NCI-H82 (cell line): ENCODE data around the gene IDI2.

Experiments
- DNase-seq: peaks from one replicate; lab custom pipeline; 2025; lab: John Stamatoyannopoulos, UW

IDI2 gene

DNA sequence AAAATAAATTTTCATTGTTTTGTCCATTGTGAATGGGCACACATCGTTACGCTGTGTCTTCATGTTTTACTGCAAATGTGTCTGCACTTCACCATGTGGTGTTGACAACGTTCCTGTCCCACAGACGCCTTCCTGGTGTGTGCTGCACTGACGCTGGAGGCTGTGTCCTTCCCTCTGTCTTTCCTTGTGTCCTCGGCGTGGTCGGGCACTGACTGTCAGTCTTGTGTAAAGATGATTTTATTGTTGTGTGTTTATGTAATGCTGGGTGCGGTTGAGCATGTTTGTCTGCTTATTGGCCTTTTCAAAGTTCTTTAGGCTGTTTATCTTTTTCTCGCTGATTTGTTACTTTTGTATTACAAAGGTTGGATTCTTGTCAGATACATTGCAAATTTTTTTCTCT is 18.1 kb downstream of the IDI2 start:
- DNase-seq = no peak

DNA sequence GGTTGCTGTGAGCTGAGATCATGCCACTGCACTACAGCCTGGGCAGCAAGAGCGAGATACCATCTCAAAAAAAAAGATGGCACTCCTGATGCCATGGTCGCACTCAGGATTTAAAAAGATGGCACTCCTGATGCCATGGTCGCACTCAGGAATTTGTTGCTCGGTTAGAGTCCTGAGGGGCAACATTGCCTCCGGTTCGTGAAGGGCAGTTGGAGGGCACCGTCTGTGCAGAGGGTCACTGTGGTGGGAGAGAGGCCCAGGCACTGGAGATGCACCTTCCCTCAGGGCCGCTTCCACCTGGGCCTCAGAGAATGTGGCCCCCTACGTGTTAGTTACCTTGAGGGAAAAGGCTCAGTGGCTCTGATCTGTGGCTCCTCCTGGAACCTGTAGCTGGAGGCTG is 19.1 kb downstream of the IDI2 start:
- no peak for DNase-seq

DNA sequence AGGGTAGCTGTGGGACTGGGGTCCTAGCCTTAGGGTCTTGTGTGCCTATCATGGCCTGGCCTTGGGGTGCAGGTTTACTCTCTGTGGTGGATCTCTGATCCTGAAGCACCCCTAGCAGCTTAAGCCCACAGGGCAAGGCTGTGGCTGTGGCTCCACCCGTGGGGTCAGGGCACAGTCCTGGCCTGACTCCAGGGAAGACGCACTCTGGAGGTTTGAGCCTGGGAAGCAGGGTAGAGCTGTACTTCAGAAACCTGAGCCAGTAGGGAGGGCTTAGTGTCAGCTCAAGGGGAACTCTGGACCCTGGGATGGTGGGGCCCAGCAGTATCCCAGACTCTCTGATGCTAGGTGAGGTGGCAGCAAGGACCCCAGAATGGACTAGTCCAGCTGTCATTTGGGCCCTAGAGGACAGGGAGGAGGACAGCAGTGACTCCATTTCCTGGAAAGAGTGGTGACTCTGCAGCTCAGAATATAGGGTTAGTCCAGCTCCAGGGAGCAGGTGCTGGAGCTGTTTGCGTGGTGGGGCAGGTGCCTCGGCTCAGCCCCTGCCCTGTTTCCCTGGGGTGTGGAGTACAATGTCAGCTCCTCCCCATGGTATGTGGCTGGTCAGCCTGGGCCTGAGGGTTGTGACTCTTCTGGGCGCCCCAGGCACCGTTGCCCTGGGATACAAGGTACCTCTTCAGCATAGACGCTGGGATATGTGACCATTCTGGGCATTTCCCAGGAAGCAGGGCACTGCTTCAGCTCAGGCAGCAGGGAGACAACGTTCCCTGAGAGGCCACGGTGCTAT is 21.6 kb downstream of the IDI2 start:
- no peak for DNase-seq

DNA sequence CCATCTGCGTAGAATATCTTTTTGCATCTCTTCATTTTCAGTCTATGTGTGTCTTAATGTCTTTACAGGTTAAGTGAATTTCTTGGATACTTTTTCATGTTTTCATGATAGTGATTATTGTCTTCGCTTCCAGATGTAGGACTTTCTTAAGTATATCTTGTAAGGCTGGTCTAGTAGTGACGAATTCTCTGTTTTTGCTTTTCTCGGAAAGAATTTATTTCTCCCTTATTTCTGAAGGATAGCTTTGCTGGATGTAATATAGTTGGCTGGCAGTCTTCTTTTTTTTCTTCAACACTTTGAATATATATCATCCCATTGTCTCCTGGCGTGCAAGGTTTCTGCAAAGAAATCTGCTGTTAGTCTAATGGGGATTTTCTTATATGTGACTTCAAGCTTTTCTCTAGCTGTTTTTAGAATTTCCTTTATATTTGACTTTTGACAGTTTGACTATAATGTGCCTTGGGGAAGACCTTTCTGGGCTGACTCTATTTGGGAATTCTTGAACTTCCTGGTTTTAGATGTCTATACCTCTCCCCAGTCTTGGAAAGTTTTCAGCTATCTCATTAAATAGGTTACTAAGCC is 23.1 kb downstream of the IDI2 start:
- no peak for DNase-seq

DNA sequence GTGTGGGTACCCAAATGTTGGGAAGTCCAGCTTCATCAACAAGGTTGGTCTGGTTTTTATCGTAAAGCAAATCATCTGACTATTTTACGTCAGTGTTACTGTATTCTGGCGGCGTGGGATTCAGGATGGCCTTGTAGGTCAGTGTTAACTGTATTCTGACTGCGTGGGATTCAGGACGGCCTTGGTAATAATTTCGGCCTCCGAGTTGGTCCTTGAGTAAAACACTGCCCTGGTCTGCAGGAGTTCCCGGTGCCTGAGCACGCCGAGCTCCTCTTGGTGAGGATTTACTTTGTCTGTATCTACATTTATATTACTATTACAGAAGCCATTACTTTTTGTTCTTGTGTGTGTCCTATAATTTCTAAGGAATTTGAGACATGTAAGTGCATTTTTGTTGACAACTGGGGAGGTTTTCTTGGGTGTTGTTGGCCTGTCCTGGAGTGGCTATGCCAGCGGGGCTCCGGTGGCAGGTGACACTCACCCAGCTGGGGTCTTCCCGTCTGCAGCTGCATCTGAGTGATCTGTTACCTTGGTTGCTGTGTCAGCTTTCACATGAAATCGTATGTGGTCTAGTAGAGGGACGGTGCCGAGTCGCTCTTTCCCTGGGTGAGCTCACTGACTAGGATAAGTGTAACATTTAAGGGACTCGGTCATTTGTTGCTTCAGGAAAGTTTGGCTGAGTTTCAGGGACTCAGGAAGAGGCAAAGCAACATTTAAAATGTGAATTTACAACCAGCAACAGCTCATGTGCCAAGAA is 28.2 kb downstream of the IDI2 start:
- no peak for DNase-seq

DNA sequence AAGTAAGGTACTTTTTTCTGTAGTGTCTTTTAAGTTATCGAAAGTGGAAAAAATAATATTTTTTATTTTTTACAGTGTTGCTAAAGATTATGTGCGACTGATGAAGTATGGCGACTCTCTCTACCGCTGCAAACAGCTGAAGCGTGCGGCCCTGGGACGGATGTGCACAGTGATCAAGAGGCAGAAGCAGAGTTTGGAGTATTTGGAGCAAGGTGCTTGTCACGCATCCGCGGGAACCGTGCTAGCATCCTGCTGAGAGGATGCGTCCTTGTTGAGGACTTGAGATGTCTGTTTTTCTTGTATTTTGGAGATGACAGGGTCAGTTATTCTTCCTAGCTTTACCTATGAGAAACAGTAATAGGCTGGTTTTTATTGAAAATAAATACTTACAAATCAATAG is 29.6 kb downstream of the IDI2 start:
- no peak for DNase-seq

DNA sequence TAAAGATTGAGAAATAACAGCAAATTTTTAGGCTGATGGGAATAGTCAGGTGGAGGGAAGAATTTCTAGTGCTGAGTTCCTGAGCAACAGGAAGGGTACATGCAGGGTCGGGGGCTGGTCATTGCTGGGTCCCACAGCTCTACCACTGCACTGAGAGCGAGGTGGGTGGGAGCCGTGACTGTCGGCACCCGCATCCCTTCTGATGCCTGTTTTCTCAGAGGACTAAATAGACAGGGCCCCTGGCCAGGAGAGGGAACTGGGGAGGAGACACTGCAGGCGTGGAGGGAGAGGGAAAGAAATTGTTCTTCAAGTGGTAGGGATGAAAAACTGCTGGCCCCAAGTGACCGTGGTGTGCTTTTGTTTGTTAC is 30.1 kb downstream of the IDI2 start:
- DNase-seq = no peak

DNA sequence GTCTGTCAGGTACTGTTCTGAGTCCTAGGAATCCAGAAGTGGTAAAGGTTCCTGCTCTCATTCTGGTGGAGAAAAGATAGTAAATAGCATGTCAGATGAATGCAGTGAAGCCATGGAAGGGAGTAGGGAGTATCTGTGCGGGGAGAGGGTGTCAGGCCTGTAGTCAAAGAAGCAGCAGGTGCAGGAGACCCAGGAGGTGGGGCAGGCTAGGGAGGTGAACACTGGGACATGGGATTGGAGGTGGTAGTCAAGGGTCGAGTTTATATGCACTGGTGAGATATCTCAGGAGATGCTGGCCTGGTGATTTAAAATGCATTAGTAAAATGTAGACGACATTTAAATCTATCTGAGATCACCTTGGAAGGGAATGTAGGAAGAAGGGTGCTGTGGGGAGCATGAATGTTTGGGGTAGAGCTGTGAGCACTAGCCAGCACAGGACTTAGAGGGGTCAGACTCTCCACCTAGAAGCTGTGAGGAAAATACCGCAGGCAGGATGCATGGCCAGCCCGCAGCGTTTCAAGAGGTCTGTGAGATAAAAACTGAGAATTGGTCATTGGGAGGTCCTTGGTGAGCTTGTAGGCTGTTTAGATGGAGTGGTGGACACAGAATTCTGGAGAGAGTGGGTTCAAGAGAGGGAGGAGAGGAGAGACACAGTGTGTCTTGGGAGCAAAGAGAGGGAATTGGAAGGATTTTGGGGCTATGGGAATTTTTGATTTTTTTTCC is 30.7 kb downstream of the IDI2 start:
- DNase-seq = no peak

DNA sequence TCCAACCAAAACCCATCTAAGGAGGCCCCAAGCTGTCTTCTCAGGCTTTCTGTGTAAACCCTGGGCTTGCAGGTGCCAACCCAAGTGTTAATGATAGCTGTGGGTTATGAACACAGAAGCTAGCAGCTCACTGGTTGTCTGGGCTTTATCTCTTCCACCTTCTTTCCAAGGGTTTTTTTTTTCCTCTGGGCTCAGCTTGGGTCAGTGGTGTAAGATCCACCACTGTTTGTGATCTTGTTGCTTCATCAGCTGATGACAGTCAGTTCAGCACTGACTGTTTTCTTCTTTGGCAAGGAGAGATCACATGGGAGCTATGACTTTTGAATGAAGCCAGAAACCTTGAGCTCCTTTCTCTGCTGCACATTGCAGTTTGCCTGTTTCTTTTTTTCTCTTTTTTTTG is 32.8 kb downstream of the IDI2 start:
- no peak for DNase-seq

DNA sequence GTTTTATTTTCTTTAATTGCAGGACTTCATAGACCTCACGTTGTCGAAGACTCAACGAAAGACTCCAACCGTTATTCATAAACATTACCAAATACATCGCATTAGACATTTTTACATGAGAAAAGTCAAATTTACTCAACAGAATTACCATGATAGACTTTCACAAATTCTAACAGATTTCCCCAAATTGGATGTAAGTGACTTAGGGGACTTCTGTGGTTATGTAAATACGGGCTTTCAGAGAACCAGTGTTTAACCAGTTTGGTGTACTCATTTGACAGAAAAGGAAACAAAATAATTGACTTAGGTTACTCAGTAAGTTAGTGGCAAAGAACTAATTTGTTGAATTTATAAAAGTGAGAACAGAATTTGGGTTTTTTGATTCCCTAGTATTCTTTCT is 33.2 kb downstream of the IDI2 start:
- DNase-seq = no peak

DNA sequence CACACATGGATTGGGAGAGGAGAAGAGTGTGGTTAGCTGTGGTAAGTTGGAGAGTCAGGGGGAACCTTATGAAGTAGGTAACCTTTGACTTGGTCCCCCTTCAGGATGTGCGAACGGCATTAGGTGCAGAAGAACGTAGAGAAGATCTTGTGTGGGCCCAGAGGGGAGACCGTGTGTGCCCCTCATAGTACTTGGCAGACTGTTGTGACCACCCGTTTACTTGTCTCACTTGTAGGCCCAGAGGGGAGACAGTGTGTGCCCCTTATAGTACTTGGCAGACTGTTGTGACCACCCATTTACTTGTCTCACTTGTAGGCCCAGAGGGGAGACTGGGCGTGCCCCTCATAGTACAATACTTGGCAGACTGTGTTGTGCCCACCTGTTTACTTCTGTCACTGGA is 34.9 kb downstream of the IDI2 start:
- no peak for DNase-seq

DNA sequence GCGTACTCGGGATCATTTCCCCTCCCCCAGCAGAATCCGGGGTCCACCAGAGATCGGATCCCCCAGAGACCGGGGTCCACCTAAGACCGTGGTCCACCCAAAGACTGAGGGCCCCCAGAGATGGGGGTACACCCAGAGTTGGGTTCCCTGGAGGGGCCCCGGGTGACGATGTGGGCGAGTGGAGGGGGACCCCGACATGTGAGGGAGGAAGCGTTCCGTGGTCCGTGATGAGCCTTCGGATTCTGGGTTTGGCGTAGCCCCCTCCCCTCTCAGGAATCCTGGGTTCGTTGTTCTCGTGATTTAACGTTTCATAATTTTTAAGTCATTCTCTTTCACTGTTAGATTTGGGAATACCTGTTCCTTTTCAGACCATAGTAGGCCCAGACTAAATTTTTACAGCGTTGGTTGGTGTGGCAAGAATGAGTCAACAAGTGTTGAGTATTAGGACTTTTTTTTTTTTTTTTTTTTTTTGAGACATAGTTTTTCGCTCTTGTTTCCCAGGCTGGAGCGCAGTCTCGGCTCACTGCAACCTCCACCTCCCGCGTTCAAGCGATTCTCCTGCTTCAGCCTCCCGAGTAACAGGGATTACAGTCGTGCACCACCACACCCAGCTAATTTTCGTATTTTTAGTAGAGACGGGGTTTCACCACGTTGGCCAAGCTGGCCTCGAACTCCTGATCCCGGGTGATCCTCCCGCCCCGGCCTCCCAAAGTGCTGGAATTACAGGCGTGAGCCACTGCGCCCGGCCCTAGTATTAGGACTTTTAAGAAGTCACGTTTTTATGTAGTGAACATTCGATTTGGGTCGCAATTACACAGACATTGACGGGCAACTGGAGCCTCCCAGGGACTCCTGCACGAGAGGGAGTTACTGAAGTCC is 36.8 kb downstream of the IDI2 start:
- peak; percentile 58 for DNase-seq

DNA sequence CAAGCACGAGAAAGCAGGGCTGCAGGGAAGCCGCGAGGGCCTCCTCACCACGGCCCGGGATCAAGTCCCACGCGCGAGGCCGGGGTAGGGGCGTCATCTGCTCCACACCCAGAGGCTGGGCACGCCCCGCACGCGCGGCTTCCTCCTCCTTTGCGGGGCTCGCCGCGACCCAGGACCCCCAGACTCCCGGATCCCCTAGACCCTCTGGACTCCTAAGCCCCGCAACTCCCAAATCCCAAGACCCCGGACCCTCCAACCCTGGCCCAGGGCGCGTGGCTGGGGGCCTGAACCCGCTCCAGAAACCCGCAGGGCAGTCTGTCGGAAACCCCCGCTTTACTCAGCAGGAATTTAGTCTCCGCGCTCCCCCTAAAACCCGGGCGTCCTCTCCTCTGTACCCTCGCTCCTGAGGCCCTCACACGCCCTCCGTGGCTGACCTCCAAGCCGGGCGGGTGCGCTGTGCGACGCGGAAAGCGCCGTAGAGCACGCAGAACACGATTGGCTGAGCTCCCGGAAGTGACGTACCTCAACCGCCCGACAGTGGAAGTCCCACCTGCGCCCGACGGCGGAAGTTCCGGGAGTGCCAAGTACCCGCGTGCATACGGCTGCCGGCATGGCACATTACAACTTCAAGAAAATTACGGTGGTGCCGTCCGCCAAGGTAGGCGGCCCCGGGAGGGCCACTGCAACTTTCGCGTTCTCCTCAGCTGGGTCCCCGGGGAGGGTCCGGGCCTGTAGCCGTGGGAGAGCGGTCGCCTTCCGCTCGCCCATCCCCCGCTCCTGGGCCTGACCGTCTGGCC is 37.6 kb downstream of the IDI2 start, which contains the start of gene GTPBP4:
Gene GTPBP4 (plus strand): TSS at position 565 of the 797 bp plus-strand sequence. CDS start 46 bp downstream, at position 611.
- DNase-seq = peak; percentile 96

DNA sequence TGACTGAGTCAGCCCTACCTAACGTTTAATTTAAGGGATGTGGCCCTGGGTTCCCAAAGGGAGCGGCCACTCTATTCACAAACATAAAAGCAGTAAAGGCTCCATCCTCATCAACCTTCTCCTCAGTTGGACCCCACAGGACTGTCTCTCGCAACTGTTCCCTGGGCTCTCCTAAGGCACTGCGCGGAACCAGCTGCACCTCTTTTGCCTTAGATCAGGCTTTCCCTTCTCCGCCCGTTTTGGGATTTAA is 38.1 kb downstream of the IDI2 start:
- no peak for DNase-seq

DNA sequence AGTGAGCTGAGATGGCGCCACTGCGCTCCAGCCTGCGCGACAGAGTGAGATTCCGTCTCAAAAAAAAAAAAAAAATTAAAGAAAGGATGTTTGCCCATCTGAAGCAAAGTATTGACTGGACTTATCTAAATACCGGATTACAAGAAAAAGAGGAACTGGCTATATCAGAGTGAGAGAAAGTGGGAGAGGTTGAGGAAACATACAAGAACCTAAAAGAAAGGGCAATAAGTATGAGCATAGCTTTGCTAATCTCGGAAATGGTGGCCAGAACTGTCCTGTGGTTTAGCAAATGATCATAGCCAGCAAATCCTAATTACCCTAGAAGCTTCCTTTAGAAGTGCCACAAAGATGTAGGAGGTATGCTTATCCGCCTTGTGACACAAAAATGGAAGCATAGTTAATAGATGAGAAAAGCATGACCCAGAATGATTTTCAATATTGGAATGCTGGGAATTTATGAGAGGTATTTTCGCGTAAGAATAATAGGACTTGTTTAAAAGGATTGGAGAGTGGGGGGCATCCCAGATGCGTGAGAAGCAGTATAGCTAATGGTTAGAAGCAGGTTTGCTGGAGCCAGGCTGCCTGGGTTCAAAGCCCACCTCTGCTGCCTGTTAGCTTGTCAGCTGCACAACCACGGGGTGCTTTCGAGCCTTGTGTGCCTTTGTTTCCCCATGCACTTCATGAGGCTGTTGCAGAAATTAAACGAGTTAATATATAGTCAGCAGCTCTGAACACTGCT is 38.6 kb downstream of the IDI2 start:
- DNase-seq = no peak

DNA sequence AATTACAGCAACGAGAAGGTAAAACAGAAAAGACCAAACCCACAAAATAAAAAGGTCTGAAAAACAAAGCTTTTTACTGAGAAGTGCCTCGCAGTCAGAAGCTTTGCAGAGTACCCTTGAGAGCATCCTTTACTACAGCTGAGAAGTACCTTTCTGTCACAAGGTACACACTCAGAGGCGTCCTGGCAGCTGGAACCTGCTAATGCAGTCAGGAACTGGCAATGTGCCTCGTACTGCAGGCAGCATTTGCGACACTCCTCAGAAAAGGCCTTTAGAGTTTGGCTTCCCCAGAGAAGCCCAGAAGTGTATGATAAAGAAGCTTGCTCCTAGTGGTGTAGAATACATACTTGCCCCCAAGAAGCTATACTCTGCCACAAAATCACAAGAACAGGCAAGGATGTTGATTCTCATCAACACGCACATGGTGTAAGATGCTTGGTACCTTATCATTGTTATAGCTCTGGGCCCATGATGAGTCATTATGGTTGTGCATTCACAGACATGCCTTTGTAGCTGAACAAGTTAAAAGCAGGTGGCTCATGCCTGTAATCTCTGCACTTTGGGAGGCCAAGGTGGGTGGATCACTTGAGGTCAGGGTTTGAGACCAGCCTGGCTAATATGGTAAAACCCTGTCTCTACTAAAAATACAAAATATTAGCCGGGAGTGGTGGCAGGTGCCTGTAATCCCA is 39.4 kb downstream of the IDI2 start:
- DNase-seq = no peak

DNA sequence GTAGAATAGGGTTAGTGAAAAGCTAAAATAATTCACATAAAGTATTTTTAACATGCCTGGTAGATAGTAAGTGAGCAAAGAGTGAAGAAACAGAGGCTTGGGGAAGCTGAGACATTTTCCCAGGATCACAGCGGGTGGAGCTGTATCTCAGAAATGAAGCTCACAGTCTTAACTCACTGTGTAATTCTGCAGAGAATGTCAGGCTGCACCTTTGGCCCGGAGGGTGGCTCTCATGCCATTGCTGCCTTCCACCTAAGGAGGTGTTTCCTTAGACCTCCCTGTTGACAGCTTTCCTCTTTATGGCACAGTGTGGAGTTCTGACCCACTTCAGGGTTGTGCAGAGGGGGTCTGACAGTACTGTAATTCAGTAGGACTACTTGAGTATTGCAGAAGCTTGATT is 40.3 kb downstream of the IDI2 start:
- DNase-seq = no peak

DNA sequence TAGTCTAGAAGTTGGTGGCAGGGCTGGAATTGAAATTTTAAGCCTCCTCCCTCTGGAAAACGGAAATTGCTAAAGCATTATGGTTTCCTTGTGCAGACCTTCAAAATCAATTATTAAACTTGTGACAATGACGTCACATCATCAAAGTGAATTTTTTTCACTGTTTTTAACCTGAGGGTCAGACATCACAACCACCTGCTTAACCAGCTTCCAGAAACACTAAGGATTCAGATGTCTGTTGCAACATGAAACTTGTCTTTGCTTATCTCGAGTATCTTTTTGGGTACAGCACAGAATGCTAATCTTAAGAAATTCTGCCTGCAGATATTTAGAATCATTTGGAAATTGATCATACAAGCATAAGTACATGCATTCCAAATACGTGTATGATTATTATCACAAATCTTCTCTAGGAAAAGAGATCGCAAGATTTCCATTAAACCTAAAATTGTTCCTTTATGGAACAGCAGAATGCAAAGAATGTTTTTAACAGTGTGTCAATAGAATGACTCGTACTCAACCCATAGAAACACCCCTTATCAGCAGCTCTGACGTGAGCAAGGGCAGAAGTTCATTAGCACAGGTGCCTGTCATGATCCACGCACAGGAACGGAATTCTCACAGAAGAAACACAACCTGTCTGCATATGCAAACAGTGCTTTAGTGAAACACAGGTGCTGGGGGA is 41.5 kb downstream of the IDI2 start:
- DNase-seq = no peak

DNA sequence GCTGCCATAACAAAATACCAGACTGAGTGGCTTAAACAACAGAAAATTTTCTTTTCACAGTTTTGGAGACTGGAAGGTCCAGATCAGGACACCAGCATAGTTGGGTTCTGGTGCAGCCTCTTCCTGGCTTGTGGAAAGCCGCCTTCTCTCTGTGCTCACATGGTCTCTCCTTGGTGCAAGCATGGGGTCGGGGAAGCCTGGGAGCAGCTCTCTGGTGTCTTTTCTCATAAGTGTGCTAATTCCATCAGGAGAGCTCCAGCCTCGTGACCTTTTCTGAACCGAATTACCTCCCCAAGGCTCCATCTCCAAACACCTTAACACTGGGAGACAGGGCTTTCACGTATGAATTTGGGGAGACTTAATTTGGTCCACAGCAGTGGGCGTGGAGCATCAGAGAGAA is 42.3 kb downstream of the IDI2 start:
- no peak for DNase-seq
